Dermis blood vessel endothelial cell (primary cell): ENCODE measurements around the gene PTPRN2. TPM values are rescaled to one million over a fixed set of nuclear protein-coding genes. Genes with fewer than 3 reads are reported as not detected.
"Not testable (repeated sequence)": the region's sequence is repeated elsewhere in the genome, so short reads cannot be mapped to it uniquely, and the experiment has no call there.

Experiments used
- DNase-seq: peaks from one replicate; pipeline ENCODE4 v3.0.0; 2010
- total RNA-seq: library from RNA; depleted of rRNA; stranded (reverse); fragments of >200 nt; gene quantifications from 2 replicates; pipeline ENCODE4 v1.2.3, GENCODE V29; 2014

Gene PTPRN2
- total RNA-seq, 1 donor from 2014 or later, result 2.2 TPM

DNA sequence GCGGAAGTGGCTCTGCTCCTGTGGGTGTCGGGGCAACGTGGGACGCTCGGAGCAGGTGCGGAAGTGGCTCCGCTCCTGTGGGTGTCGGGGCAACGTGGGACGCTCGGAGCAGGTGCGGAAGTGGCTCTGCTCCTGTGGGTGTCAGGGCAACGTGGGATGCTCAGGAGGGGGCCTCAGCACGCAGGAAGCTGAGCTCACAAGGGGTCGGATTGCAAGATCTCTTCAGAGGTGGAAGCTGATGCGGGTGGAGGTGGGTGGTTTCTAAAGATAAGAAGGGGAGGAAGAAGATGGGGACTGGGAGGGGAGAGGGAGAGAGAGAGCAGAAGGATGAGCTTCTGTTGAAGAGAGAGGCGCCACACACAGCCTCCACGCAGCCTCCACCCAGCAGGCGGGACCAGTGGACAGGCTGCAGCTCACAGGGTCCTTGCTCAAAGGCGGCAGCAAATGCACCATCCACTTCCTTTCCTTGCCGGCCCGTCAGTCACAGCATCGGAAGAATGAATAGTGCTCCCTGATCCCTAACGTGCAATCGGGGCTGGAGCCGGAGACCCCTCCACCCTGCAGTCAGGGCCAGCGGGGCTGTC, 78.7 kb downstream of the PTPRN2 start:
- DNase-seq, result no peak

GRCh38 chr7:158508321-158508720, 79.3 kb downstream of the PTPRN2 start:
- DNase-seq, result not testable (repeated sequence)

GRCh38 chr7:158507917-158508316, 79.7 kb downstream of the PTPRN2 start:
- no peak for DNase-seq

DNA sequence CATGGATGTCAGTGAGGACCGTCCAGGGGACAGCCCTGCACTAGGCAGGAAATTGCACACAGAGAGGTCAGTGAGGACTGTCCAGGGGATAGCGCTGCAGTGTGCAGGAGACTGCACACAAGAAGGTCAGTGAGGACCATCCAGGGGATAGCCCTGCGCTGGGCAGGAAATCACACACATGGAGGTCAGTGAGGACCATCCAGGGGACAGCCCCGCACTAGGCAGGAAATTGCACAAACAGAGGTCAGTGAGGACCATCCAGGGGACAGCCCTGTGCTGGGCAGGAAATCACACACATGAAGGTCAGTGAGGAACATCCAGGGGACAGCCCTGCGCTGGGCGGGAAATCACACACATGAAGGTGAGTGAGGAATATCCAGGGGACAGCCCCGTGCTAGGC, 80.4 kb downstream of the PTPRN2 start:
- not testable (repeated sequence) for DNase-seq

DNA sequence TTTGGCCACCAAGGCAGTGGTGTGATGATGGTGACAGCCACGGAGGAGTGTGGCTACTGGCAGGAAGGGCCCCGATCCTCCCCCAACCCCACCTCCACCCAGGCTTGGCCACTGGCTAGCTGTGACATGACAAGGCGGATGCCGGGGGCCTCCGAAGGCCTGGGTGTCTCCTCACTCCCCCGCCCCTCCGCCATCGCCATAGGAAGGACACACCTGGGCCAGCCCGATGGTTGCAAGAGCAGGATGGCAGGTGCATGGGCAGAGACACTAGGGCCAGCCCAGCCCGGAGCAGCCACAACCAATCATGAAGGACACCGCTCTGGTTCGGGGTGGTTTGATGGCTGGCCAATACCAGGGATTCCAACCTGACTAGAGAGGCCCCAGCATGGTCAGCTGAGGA, 81.0 kb downstream of the PTPRN2 start:
- DNase-seq, result no peak

- DNase-seq, result no peak
These were observed 81.9 kb downstream of the PTPRN2 start for GRCh38 chr7:158505683-158506082.

DNA sequence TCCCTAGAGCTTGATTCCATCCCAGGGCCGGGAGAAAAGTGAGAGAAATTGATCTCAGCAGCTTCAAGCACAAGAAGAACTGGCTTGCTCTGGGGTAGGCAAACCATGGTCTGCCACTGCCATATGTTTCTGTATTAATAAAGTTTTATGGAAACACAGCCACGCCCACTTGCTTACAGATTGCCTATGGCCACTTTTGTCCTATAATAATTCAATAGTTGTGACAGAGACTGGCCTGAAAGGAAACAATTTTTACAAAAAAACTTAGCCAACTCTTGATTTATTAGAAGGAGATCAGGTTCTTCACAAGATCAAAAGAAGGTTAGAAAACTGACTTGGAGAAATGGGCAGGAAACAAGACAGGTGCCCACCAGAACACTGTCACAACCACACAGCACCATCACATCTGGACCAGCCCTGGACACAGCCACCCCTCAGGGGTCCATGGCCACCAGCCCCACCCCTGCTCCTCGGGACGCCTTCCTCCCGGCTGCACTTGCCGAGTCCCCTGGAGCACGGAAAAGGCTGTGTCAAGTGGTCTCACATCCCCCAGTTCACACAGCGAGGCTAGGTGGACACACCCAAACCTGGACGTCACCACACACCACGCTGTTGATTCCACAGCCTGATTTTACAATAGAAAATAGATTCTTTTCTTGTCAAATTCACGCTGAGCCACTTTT, 85.4 kb downstream of the PTPRN2 start:
- no peak for DNase-seq

- no peak for DNase-seq
These were observed 86.1 kb downstream of the PTPRN2 start for GRCh38 chr7:158501393-158502067.

GRCh38 chr7:158500651-158501052, 87.0 kb downstream of the PTPRN2 start:
- DNase-seq, result no peak

- DNase-seq, result no peak
These were observed 88.6 kb downstream of the PTPRN2 start for GRCh38 chr7:158499082-158499455.

DNA sequence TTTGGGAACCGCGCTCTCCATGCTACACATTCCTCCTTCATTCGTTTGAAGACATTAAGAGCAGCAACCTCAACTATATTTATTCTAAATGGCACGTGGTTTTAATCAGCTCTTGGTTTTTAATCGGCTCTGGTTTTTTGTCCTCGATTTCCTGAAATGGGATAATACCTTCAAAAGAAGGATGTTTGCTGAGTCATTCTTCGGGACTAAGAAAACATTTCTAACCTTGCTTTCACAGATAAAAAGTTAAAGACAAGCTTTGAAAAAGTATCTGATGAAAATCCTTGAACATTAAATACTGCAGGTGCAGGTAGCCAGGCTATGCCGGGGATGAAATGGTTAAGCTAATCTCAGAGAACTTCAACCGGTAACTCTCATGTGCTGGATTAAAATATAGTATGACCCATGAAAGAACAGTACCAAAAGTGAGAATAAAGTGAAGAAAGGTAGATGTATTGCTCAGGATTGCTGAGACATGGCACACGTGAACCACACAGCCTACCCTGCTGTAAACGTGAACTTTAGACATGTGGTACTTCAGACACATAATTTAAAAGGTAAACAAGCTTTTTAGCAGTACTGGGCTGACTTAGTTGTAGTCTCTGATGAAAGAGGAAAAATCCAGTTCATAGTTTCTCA, 89.1 kb downstream of the PTPRN2 start:
- DNase-seq, result no peak

DNA sequence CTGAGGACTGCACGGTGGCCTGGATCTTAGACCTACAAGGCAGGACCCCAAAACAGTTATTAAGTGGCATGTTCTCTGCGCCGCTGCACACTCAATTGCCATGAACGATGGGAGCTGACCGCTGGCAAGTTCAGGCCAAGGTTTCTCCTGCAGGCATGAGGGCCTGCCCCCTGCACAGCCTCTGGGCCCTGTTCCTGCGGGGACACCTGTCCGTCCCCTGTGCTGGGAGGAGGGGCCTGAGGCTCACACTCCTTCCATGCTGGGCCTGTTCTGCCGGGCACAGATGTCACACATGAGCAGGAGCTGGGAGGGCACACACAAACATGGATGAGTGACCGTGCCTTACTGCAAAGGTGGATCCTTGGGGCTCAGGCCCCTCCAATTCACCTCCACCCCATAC, 90.0 kb downstream of the PTPRN2 start:
- DNase-seq, result no peak

DNA sequence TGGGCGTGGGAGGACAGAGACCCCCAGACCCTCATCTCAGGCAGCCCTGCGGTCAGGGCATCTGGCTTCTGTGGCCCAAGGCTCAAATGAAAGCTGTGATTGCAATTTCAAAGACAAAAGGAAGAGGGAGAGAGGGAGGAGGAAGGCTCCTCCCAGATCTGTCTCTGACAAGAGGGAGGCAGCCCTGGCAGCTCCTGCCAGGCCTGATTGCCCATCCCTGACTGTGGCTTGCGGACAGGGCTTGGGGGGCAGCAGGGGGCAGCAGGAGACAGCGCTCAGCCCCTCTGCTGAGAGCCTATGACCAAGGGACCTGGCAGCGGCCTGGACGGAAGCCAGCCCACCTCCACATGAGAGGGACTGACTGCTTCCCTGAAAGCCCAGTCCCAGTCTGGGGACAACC, 91.8 kb downstream of the PTPRN2 start:
- peak; percentile 26 for DNase-seq

GRCh38 chr7:158495216-158495615, 92.4 kb downstream of the PTPRN2 start:
- DNase-seq, result no peak

DNA sequence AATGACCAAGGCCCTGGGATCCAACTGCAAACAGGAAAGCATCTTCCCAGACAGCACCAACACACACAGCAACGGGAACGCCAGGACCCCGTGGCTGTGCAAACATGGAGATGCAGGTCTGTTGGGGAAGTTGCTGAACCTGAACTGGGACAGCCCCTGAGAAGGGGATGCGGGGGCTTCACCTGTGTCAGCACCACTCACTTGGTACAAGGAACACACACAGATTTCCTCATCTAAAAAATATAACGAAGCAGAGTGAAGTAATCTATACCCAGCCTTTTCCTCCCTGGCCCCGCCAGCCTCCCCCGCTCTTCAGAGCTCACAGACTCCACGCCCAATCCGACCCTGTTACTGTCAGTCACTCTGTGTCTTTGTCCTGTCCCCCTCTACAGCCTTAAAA, 93.0 kb downstream of the PTPRN2 start:
- DNase-seq, result no peak

GRCh38 chr7:158494162-158494586, 93.4 kb downstream of the PTPRN2 start:
- no peak for DNase-seq

DNA sequence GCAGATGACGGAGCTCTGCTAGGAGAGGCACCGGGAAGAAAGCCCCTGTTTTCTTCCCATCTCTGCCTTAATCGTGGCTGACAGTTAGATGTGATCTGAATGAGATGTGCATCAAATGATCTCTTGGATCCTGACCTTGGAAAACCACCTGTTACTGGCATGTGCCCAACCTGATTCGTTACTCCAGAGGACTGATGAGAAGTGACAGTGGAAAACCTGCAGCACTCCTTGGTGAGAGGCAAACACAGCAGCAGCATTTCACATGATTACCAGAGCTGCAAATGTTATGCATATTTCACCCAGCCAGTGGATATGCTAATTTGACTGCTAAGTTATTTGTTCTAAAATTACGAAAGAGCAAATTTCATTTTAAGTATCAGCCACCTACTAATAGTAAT, 95.3 kb downstream of the PTPRN2 start:
- no peak for DNase-seq

- no peak for DNase-seq
These were observed 96.5 kb downstream of the PTPRN2 start for GRCh38 chr7:158491094-158491493.

DNA sequence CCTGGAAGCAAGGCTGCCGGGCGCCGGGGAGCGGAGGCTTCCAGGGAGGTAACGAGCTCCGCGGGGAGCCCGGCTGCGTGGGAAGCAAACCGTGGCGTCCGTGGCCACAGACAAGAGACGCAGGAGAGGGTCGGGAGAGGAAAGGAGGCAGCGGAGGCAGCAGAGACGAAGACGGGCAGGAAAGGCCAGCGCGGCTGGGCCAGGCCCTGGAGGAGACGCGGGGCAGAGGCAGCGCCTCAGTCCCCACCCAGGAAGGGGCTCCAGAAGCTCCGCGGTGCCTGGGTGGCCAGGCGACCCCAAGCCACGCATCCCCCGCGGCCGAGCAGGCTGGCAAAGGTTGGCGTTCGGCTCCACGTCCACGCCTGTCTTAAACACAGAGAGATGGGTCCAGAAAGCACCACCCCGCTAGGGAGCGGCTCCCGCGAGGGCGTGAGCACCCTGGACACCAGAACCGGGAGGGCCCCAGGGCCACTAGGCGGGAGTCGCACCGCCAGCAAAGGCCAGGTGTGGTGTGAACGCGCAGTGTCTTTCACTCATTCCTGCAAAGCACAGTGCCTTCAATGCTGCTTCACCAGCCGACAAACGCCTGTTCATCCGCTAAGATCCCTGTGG, 97.3 kb downstream of the PTPRN2 start:
- DNase-seq, result no peak

- no peak for DNase-seq
These were observed 98.0 kb downstream of the PTPRN2 start for GRCh38 chr7:158489462-158490155.

DNA sequence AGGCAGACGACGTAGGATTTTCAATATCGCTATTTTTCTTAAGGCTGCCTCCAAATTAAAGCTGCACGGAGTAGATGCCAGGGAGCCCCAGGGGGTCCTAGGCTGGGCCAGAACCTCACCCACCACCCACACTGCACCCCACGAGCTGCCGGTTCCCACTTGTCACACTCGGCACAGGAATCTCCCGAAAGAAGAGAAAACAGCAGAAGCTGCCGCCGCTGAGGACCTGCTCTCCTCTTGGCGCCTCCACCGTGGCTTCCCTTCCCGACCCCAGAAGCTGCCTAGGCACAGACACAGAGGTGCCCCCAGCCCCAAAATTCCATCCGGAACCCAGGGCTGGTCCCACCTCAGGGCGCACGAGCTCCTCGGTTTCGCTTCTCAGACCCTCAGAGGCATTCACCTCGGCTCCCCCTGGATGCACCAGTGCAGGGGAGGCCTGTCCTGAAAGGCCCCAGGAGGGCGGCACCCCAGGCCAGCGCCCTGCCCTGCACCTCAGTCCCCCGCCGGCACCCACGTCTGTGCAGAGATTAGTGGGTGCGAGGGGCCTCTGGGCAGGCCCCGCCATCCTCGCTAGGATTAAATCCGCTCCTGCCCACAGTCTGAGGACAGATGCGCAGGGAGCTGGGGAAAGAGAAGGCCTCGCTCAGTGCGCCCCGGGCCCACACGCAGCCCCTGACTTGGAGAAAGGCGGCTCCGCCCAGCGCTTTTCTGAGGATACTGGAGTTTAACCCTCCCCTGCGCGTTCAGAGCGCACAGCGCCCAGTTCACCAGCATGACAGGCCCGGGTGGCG, 99.2 kb downstream of the PTPRN2 start:
- DNase-seq, result no peak
